Measurements from ENCODE around the gene FAM168A.

DNA sequence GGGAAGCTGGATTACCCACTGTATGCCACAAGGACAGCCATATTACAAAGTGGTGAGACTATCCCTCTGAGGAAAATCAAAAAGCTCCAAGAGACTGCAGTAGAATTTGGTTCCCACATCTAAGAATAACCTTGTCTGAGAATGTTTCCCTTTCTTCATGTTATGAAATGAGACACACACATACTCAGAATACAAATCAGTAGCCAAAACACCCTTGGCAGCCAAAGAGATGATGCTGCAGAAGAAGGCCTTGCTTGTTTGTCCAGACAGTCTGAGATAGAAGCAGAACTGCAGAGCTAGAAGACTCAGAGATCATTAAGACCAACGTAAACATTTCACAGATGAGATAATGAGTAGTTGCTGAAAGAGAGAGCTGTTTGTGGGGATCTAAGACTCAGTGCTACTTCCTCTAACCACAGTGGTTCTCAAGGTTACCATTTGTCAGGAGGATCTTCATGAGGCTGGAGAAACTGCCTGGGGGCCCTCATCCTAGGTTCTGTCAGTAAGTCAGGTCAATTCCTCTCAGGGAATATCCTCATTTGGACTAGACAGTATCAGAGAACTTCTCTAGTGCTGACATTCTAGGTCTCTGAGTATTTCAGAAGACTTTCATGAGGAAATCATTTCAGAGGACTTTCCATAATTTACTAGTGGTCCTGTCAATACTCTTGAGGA, 182.8 kb downstream of the FAM168A start:
- TF ChIP-seq ZNF274 (IDR thresholded peaks at IDR 0.05; ENCODE audit: low read depth, low read length) (no peak), SUZ12 (IDR thresholded peaks at IDR 0.05; ENCODE audit: extremely low read depth, insufficient read depth, insufficient read length) (no peak)
